Measurements from ENCODE around the gene ARHGAP26.

The ARHGAP26 gene

GRCh38 chr5:143233031-143233430 is 462.9 kb downstream of the ARHGAP26 start:
- DNase-seq (ENCODE audit: extremely low read depth, low read depth) = no peak
- TF ChIP-seq CTCF (IDR thresholded peaks at IDR 0.05; ENCODE audit: low read depth, low read length, missing control alignments) = no peak
- H3K4me3 ChIP-seq (replicated peaks; ENCODE audit: low read depth, low read length) = no peak overlapping the region

GRCh38 chr5:143234162-143234842 is 464.1 kb downstream of the ARHGAP26 start:
- no peak for DNase-seq (ENCODE audit: extremely low read depth, low read depth)
- TF ChIP-seq CTCF (IDR thresholded peaks at IDR 0.05; ENCODE audit: low read depth, low read length, missing control alignments) = no peak
- no peak overlapping the region for H3K4me3 ChIP-seq (replicated peaks; ENCODE audit: low read depth, low read length)

GRCh38 chr5:143235423-143235822 is 465.2 kb downstream of the ARHGAP26 start:
- H3K4me3 ChIP-seq (replicated peaks; ENCODE audit: low read depth, low read length) = no peak overlapping the region
- DNase-seq (ENCODE audit: extremely low read depth, low read depth) = no peak
- no peak for TF ChIP-seq CTCF (IDR thresholded peaks at IDR 0.05; ENCODE audit: low read depth, low read length, missing control alignments)

GRCh38 chr5:143236682-143237081 is 466.5 kb downstream of the ARHGAP26 start:
- no peak for DNase-seq (ENCODE audit: extremely low read depth, low read depth)
- H3K4me3 ChIP-seq (replicated peaks; ENCODE audit: low read depth, low read length) = no peak overlapping the region
- no peak for TF ChIP-seq CTCF (IDR thresholded peaks at IDR 0.05; ENCODE audit: low read depth, low read length, missing control alignments)

GRCh38 chr5:143237664-143238063 is 467.5 kb downstream of the ARHGAP26 start:
- TF ChIP-seq CTCF (IDR thresholded peaks at IDR 0.05; ENCODE audit: low read depth, low read length, missing control alignments) = no peak
- DNase-seq (ENCODE audit: extremely low read depth, low read depth) = no peak
- H3K4me3 ChIP-seq (replicated peaks; ENCODE audit: low read depth, low read length) = no peak overlapping the region

GRCh38 chr5:143238620-143239019 is 468.4 kb downstream of the ARHGAP26 start:
- no peak for DNase-seq (ENCODE audit: extremely low read depth, low read depth)
- no peak overlapping the region for H3K4me3 ChIP-seq (replicated peaks; ENCODE audit: low read depth, low read length)
- no peak for TF ChIP-seq CTCF (IDR thresholded peaks at IDR 0.05; ENCODE audit: low read depth, low read length, missing control alignments)

Data from HFF-Myc (cell line).